GM21723 (cell line): ENCODE results near the gene FOSL2.

Experiments used
- ATAC-seq: cut with Tn5 transposase; IDR thresholded peaks from one replicate; pipeline ENCODE4 v1.9.1; 2021; ENCODE audit warnings: mild to moderate bottlenecking, moderate library complexity; ENCODE audit not compliant: unreplicated experiment

FOSL2 gene

GRCh38 chr2:28447086-28447485, 54.4 kb downstream of the FOSL2 start:
- no peak for ATAC-seq

GRCh38 chr2:28447943-28448792, 55.5 kb downstream of the FOSL2 start:
- no peak for ATAC-seq

- no peak for ATAC-seq
Measured at GRCh38 chr2:28448793-28449100, 56.1 kb downstream of the FOSL2 start.

- no peak for ATAC-seq
Measured at GRCh38 chr2:28449126-28449487, 56.4 kb downstream of the FOSL2 start.

GRCh38 chr2:28449488-28450395, 57.1 kb downstream of the FOSL2 start:
- ATAC-seq, result no peak

- ATAC-seq, result no peak
Measured at GRCh38 chr2:28450901-28451565, 58.4 kb downstream of the FOSL2 start.

GRCh38 chr2:28451793-28452533, 59.3 kb downstream of the FOSL2 start:
- no peak for ATAC-seq

GRCh38 chr2:28452534-28453081, 60.0 kb downstream of the FOSL2 start:
- ATAC-seq, result peak; percentile 72

- no peak for ATAC-seq
Measured at GRCh38 chr2:28453396-28453795, 60.7 kb downstream of the FOSL2 start.

GRCh38 chr2:28454016-28454930, 61.6 kb downstream of the FOSL2 start:
- no peak for ATAC-seq

- no peak for ATAC-seq
Measured at GRCh38 chr2:28457237-28457636, 64.6 kb downstream of the FOSL2 start.

- no peak for ATAC-seq
Measured at GRCh38 chr2:28461056-28461455, 68.4 kb downstream of the FOSL2 start.

- no peak for ATAC-seq
Measured at GRCh38 chr2:28462122-28462521, 69.5 kb downstream of the FOSL2 start.

- ATAC-seq, result no peak
Measured at GRCh38 chr2:28463211-28463816, 70.7 kb downstream of the FOSL2 start.

- no peak for ATAC-seq
Measured at GRCh38 chr2:28463893-28464292, 71.2 kb downstream of the FOSL2 start.

- no peak for ATAC-seq
Measured at GRCh38 chr2:28465148-28465885, 72.7 kb downstream of the FOSL2 start.
